GM19463 (cell line): ENCODE results near the gene RAMACL.

Experiments used
- ATAC-seq: cut with Tn5 transposase; IDR thresholded peaks from one replicate; pipeline ENCODE4 v1.9.1; 2021; ENCODE audit warnings: mild to moderate bottlenecking, moderate library complexity; ENCODE audit not compliant: unreplicated experiment

The RAMACL gene

GRCh38 chr6:166580076-166581050 is 6.1 kb downstream of the RAMACL start:
- ATAC-seq: no peak

- ATAC-seq: no peak
Observed at GRCh38 chr6:166579237-166579850, 7.1 kb downstream of the RAMACL start.

- ATAC-seq: no peak
Observed at GRCh38 chr6:166578536-166579236, 7.8 kb downstream of the RAMACL start.

GRCh38 chr6:166575205-166575604 is 11.3 kb downstream of the RAMACL start:
- no peak for ATAC-seq

GRCh38 chr6:166573511-166574216 is 12.8 kb downstream of the RAMACL start:
- no peak for ATAC-seq

- ATAC-seq: no peak
Observed at GRCh38 chr6:166572370-166573261, 13.9 kb downstream of the RAMACL start.

GRCh38 chr6:166570929-166571713 is 15.4 kb downstream of the RAMACL start:
- no peak for ATAC-seq

GRCh38 chr6:166569206-166569605 is 17.3 kb downstream of the RAMACL start:
- no peak for ATAC-seq

GRCh38 chr6:166567813-166568212 is 18.7 kb downstream of the RAMACL start:
- ATAC-seq: no peak

GRCh38 chr6:166567107-166567506 is 19.4 kb downstream of the RAMACL start:
- no peak for ATAC-seq

- no peak for ATAC-seq
Observed at GRCh38 chr6:166566026-166567011, 20.2 kb downstream of the RAMACL start.

- no peak for ATAC-seq
Observed at GRCh38 chr6:166565084-166565967, 21.2 kb downstream of the RAMACL start.

- no peak for ATAC-seq
Observed at GRCh38 chr6:166563805-166564204, 22.7 kb downstream of the RAMACL start.

- ATAC-seq: no peak
Observed at GRCh38 chr6:166563200-166563599, 23.3 kb downstream of the RAMACL start.

GRCh38 chr6:166562726-166563125 is 23.8 kb downstream of the RAMACL start:
- ATAC-seq: no peak

- ATAC-seq: no peak
Observed at GRCh38 chr6:166561771-166562359, 24.6 kb downstream of the RAMACL start.

GRCh38 chr6:166560222-166560621 is 26.3 kb downstream of the RAMACL start:
- ATAC-seq: no peak
